SK-N-SH (cell line): ENCODE measurements around the gene ARHGAP6. TPM values are rescaled to one million over a fixed set of nuclear protein-coding genes. Genes with fewer than 3 reads are reported as not detected.

Source experiments
- CTCF ChIA-PET: fragments of 300-600, 350-600 bp; formaldehyde crosslinking; extraction: SDS; loops from one replicate; lab custom pipeline; 2021; lab: Yijun Ruan, JAX
- POLR2A ChIA-PET: fragments of 350-600 bp; sonication (Branson Sonifier 250); formaldehyde crosslinking; extraction: SDS; loops from one replicate; lab custom pipeline; 2020; ENCODE audit warnings: antibody characterized with exemption, inconsistent platforms; lab: Yijun Ruan, JAX
- DNase-seq: peaks from one replicate; pipeline ENCODE4 v3.0.0; 2012
- H2AFZ ChIP-seq: fragments of 200-600 bp; sonication (generic); 2 replicates; pipeline ENCODE4 v1.8.1; 2016; ENCODE audit warnings: antibody characterized with exemption, mild to moderate bottlenecking, low read depth
- H3F3A ChIP-seq: fragments of 200-600 bp; sonication (generic); replicated peaks from 2 replicates; pipeline ENCODE3; 2016; ENCODE audit warnings: antibody characterized with exemption, mild to moderate bottlenecking; ENCODE audit not compliant: insufficient read depth
- H3K27ac ChIP-seq, 2 experiments: fragments of 200-500 bp in 1 of 2; fragments of 200-600 bp in 1 of 2; sonication (Bioruptor generic) in 1 of 2; sonication (generic), shearing (Covaris generic) in 1 of 2; 2 replicates each; pipeline versions ENCODE4 v1.5.1 to v1.6.1; 2014 to 2016; ENCODE audit warnings: low read depth in 2 of 2, inconsistent platforms in 1 of 2, low read length in 1 of 2, mild to moderate bottlenecking in 1 of 2, mixed read lengths in 1 of 2
- H3K27me3 ChIP-seq: fragments of 200-600 bp; sonication (generic), shearing (Covaris generic); 2 replicates; pipeline ENCODE4 v1.6.1; 2016; ENCODE audit warnings: mixed run types; ENCODE audit not compliant: insufficient read depth
- H3K36me3 ChIP-seq, 2 experiments: fragments of 200-500 bp in 1 of 2; fragments of 200-600 bp in 1 of 2; sonication (Bioruptor generic) in 1 of 2; sonication (generic) in 1 of 2; replicated peaks in 1 of 2; 2 replicates each; pipeline versions ENCODE3 to v1.5.1; 2014 to 2016; ENCODE audit warnings: low read length in 1 of 2, mild to moderate bottlenecking in 1 of 2; ENCODE audit not compliant: insufficient read depth in 2 of 2, control insufficient read depth in 1 of 2
- H3K4me1 ChIP-seq, 2 experiments: fragments of 200-500 bp in 1 of 2; fragments of 200-600 bp in 1 of 2; sonication (Bioruptor generic) in 1 of 2; sonication (generic), shearing (Covaris generic) in 1 of 2; 2 replicates each; pipeline versions ENCODE4 v1.5.1 to v1.6.1; 2014 to 2016; ENCODE audit warnings: low read depth in 1 of 2, low read length in 1 of 2, mixed run types in 1 of 2; ENCODE audit not compliant: insufficient read depth in 2 of 2, control insufficient read depth in 1 of 2
- H3K4me2 ChIP-seq: fragments of 200-600 bp; sonication (generic), shearing (Covaris generic); 2 replicates; pipeline ENCODE4 v1.6.1; 2017; ENCODE audit warnings: mixed run types
- H3K4me3 ChIP-seq, 2 experiments: fragments of 200-500 bp in 1 of 2; fragments of 200-600 bp in 1 of 2; sonication (Bioruptor generic) in 1 of 2; sonication (generic), shearing (Covaris generic) in 1 of 2; 2 replicates each; pipeline versions ENCODE4 v1.5.1 to v1.8.1; 2014 to 2016; ENCODE audit warnings: low read depth in 2 of 2, inconsistent platforms in 1 of 2, low read length in 1 of 2, mild to moderate bottlenecking in 1 of 2, mixed read lengths in 1 of 2, moderate library complexity in 1 of 2
- H3K79me2 ChIP-seq: fragments of 200-600 bp; sonication (generic); 2 replicates; pipeline ENCODE4 v1.8.1; 2017; ENCODE audit warnings: mild to moderate bottlenecking; ENCODE audit not compliant: insufficient read depth
- H3K9ac ChIP-seq: fragments of 200-600 bp; sonication (generic); 2 replicates; pipeline ENCODE4 v1.6.1; 2017; ENCODE audit warnings: mixed run types
- H3K9me2 ChIP-seq: fragments of 200-600 bp; sonication (generic); 2 replicates; pipeline ENCODE4 v1.6.1; 2017; ENCODE audit warnings: mixed run types
- H3K9me3 ChIP-seq: fragments of 200-600 bp; sonication (generic); 2 replicates; pipeline ENCODE4 v1.6.1; 2017; ENCODE audit warnings: mixed run types, mild to moderate bottlenecking, moderate library complexity
- H4K20me1 ChIP-seq: fragments of 200-600 bp; sonication (generic); 2 replicates; pipeline ENCODE4 v1.6.1; 2017; ENCODE audit warnings: mild to moderate bottlenecking, mixed run types; ENCODE audit not compliant: insufficient read depth
- CHD2 ChIP-seq: fragments of 150-350 bp; IDR thresholded peaks from 2 replicates; pipeline ENCODE4 v1.6.1; 2018; ENCODE audit warnings: low read length; ENCODE audit not compliant: partially characterized antibody
- ELF1 ChIP-seq: IDR thresholded peaks from 2 replicates; pipeline ENCODE4 v1.4.0; 2012
- EZH2phosphoT487 ChIP-seq: fragments of 200-600 bp; sonication (generic); IDR thresholded peaks from 2 replicates; pipeline ENCODE4 v1.6.1; 2017; ENCODE audit warnings: low read depth, mixed run types, mild to moderate bottlenecking, antibody characterized with exemption, moderate library complexity, borderline replicate concordance
- GABPA ChIP-seq: IDR thresholded peaks from 2 replicates; pipeline ENCODE4 v1.4.0; 2012; ENCODE audit warnings: low read depth, mild to moderate bottlenecking
- NRF1 ChIP-seq: IDR thresholded peaks from 2 replicates; pipeline ENCODE4 v1.6.1; 2012; ENCODE audit warnings: low read depth, mild to moderate bottlenecking, low read length
- RAD21 ChIP-seq: IDR thresholded peaks from 2 replicates; pipeline ENCODE4 v1.6.1; 2012; ENCODE audit warnings: mild to moderate bottlenecking, low read length
- RCOR1 ChIP-seq: fragments of 150-350 bp; IDR thresholded peaks from 2 replicates; pipeline ENCODE4 v1.6.1; 2017; ENCODE audit warnings: antibody characterized with exemption, low read length
- RFX5 ChIP-seq: IDR thresholded peaks from 2 replicates; pipeline ENCODE4 v1.6.1; 2012; ENCODE audit warnings: mild to moderate bottlenecking, improper control_type of control experiment, low read length
- TAF1 ChIP-seq: IDR thresholded peaks from 2 replicates; pipeline ENCODE4 v1.6.1; 2012; ENCODE audit warnings: low read depth, mild to moderate bottlenecking, low read length, moderate library complexity, borderline replicate concordance
- TEAD4 ChIP-seq: IDR thresholded peaks from 2 replicates; pipeline ENCODE4 v1.4.0; 2012; ENCODE audit warnings: mild to moderate bottlenecking, borderline replicate concordance; ENCODE audit not compliant: insufficient read depth
- YY1 ChIP-seq: IDR thresholded peaks from 2 replicates; pipeline ENCODE4 v1.4.0; 2012; ENCODE audit warnings: low read depth, mild to moderate bottlenecking
- WGBS: methylation state at CpG from one replicate; pipeline ENCODE4 v1.1.6; 2017; ENCODE audit warnings: low lambda C conversion rate; 5-methylcytosine and 5-hydroxymethylcytosine counted together
- polyA plus RNA-seq, 3 experiments: library from polyadenylated mRNA; depleted of rRNA; stranded (reverse); fragments of >200 nt; gene quantifications; 2 replicates each; pipeline ENCODE4 v1.2.3, GENCODE V29; 2012
- TF ChIP-seq, protein P1 (sequence below): fragments of 150-350 bp; IDR thresholded peaks from 2 replicates; pipeline ENCODE4 v1.6.1; 2016; ENCODE audit warnings: mild to moderate bottlenecking, low read depth, low read length
- TF ChIP-seq, protein P2 (sequence below): IDR thresholded peaks from 2 replicates; pipeline ENCODE4 v1.4.0; 2012; ENCODE audit warnings: low read depth

Gene ARHGAP6
- polyA plus RNA-seq, 1 of the 3 experiments (the other 2 are of a cell fraction): 0.16 TPM

DNA sequence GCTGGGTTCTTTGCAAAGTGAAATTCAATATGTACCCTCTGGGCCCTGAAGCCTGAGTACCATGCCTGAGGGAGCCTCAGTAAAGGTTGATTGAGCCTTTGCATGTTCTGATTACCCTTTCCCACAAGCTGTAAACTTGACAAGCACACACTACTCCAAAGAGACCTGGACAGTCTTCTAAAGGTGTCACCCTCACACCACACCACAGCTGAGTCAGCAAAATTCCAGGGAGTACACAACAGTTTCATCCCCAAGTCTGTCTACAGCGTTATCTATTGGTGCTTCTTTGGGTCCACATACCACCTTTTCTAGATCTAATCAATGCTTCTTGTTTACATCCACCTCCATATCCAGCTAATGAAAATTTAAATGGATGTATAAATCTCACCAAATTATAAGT is 191.7 kb downstream of the ARHGAP6 start:
- Histone ChIP-seq H4K20me1 (no peaks in the 10 kb centered on the region), H3K4me1 (no peaks in the 10 kb centered on the region), H3K9ac (no peak overlapping the region), H3K27ac (no peak overlapping the region), H2AFZ (no peak overlapping the region), H3F3A (peaks cover 9% of the 10 kb centered on the region), H3K9me3 (no peaks in the 10 kb centered on the region), H3K79me2 (no peaks in the 10 kb centered on the region), H3K36me3 (no peaks in the 10 kb centered on the region), H3K27me3 (no peaks in the 10 kb centered on the region), H3K4me2 (no peak overlapping the region), H3K9me2 (no peaks in the 10 kb centered on the region), H3K4me3 (no peak overlapping the region)
- ChIA-PET CTCF (no interaction called here), POLR2A (no interaction called here)
- TF ChIP-seq RCOR1 (no peak), GABPA (no peak), CHD2 (no peak), RAD21 (no peak), NRF1 (no peak), TEAD4 (no peak), YY1 (no peak), RFX5 (no peak), EZH2phosphoT487 (no peak), TAF1 (no peak)
- TF ChIP-seq, protein P1, sequence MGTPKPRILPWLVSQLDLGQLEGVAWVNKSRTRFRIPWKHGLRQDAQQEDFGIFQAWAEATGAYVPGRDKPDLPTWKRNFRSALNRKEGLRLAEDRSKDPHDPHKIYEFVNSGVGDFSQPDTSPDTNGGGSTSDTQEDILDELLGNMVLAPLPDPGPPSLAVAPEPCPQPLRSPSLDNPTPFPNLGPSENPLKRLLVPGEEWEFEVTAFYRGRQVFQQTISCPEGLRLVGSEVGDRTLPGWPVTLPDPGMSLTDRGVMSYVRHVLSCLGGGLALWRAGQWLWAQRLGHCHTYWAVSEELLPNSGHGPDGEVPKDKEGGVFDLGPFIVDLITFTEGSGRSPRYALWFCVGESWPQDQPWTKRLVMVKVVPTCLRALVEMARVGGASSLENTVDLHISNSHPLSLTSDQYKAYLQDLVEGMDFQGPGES: no peak
- TF ChIP-seq, protein P2, sequence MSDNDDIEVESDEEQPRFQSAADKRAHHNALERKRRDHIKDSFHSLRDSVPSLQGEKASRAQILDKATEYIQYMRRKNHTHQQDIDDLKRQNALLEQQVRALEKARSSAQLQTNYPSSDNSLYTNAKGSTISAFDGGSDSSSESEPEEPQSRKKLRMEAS: no peak
- WGBS: 9% methylated on average over 1 of the region's 1 CpG
- DNase-seq: no peak

DNA sequence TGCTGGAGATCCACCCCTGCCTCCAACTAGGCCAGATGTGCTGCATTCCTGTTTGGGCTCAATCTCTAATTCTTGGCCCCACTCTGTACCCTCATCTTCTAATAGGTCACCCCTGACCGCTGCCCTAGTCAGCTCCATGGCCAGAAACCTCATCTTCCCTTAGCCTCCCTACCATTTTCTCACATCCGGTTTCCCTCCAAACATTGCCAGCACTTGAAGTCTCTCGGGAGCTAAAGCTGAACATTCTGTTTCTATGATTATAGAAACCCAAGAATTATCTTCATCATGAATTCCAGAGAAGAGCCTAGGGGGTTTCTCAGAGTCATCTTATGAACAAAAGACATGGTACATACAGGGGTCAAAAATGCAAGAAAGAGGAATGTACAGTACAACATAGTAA is 192.8 kb downstream of the ARHGAP6 start:
- Histone ChIP-seq H3K36me3 (no peaks in the 10 kb centered on the region), H3K4me3 (no peak overlapping the region), H3K9me3 (no peaks in the 10 kb centered on the region), H3K9me2 (no peaks in the 10 kb centered on the region), H3K4me2 (no peak overlapping the region), H2AFZ (no peak overlapping the region), H4K20me1 (no peaks in the 10 kb centered on the region), H3K79me2 (no peaks in the 10 kb centered on the region), H3K9ac (no peak overlapping the region), H3K4me1 (no peaks in the 10 kb centered on the region), H3K27me3 (no peaks in the 10 kb centered on the region), H3K27ac (no peak overlapping the region), H3F3A (peaks cover 9% of the 10 kb centered on the region)
- no peak for TF ChIP-seq YY1
- TF ChIP-seq ELF1: no peak
- no peak for TF ChIP-seq CHD2
- ChIA-PET CTCF (no interaction called here), POLR2A (no interaction called here)
- WGBS: 41% methylated on average over 3 of the region's 3 CpGs
- no peak for DNase-seq
